ENCODE data around the gene INSL4. TPM values are rescaled to one million over a fixed set of nuclear protein-coding genes. Genes with fewer than 3 reads are reported as not detected.

INSL4 gene
- total and polyA plus RNA-seq, 2 of the 8 experiments (the other 6 are each of a cell fraction or from before 2014, with no cell fraction given), result not detected

- Histone ChIP-seq H4K20me1 (replicated peaks in 1 of 2; ENCODE audit: control insufficient read depth in 1 of 2, insufficient read depth in 2 of 2, low read length in 2 of 2) (no peaks in the 10 kb centered on the region), H2BK15ac (ENCODE audit: low read length) (no peak overlapping the region), H3K4ac (replicated peaks; ENCODE audit: insufficient read length, low read depth, low read length) (no peak overlapping the region), H3K27me3 (replicated peaks in 1 of 4; ENCODE audit: control insufficient read depth in 3 of 4, extremely low read depth in 1 of 4, insufficient read depth in 3 of 4, low read length in 3 of 4) (no peaks in the 10 kb centered on the region), H3K4me2 (ENCODE audit: insufficient read depth in 1 of 2, low read depth in 2 of 2, low read length in 2 of 2) (no peak overlapping the region), H3K79me2 (ENCODE audit: control insufficient read depth in 1 of 2, insufficient read depth in 2 of 2, low read length in 2 of 2) (no peaks in the 10 kb centered on the region), H2BK20ac (ENCODE audit: low read length) (no peak overlapping the region), H2BK120ac (replicated peaks; ENCODE audit: low read depth, low read length) (no peak overlapping the region), H2AFZ (ENCODE audit: low read length) (no peak overlapping the region), H3K9ac (replicated peaks in 1 of 4; ENCODE audit: extremely low read depth in 1 of 4, low read depth in 3 of 4, low read length in 3 of 4) (no peak overlapping the region), H3K4me3 (ENCODE audit: extremely low read depth in 1 of 4, insufficient read depth in 2 of 4, low read depth in 3 of 4, low read length in 4 of 4) (no peak overlapping the region), H3K4me1 (replicated peaks in 1 of 4; ENCODE audit: control insufficient read depth in 3 of 4, insufficient read depth in 4 of 4, low read length in 3 of 4) (no peaks in the 10 kb centered on the region), H3K56ac (replicated peaks; ENCODE audit: insufficient read length, low read depth, low read length) (no peak overlapping the region), H3K14ac (ENCODE audit: insufficient read length) (no peak overlapping the region), H4K5ac (ENCODE audit: insufficient read length, low read depth, low read length) (no peak overlapping the region), H2BK5ac (ENCODE audit: low read depth, low read length) (no peak overlapping the region), H3K18ac (ENCODE audit: extremely low read depth, low read length) (no peak overlapping the region), H3K36me3 (ENCODE audit: control insufficient read depth in 2 of 4, insufficient read depth in 4 of 4, low read length in 3 of 4) (no peaks in the 10 kb centered on the region), H3K79me1 (ENCODE audit: low read depth, low read length) (no peaks in the 10 kb centered on the region), H3K27ac (ENCODE audit: low read depth, low read length) (no peak overlapping the region), H3K23ac (ENCODE audit: insufficient read length) (no peak overlapping the region), H2AK5ac (ENCODE audit: low read depth, low read length) (no peak overlapping the region), H3K23me2 (ENCODE audit: low read depth, low read length) (no peaks in the 10 kb centered on the region), H3K9me3 (ENCODE audit: insufficient read depth in 2 of 2, low read depth in 1 of 2, low read length in 1 of 2) (no peaks in the 10 kb centered on the region), H4K8ac (ENCODE audit: extremely low read depth, insufficient read depth, low read length) (no peak overlapping the region), H2BK12ac (ENCODE audit: low read depth, low read length) (no peak overlapping the region), H4K91ac (replicated peaks; ENCODE audit: insufficient read length, low read length) (no peak overlapping the region)
- POLR2A ChIA-PET (ENCODE audit: partially characterized antibody), result no interaction called here
- DNase-seq (ENCODE audit: low read depth in 1 of 2, low spot score in 2 of 2) (no peak), FAIRE-seq (no peak)
- no peak for TF ChIP-seq USF2 (IDR thresholded peaks at IDR 0.05; ENCODE audit: low read length)
- CTCF ChIA-PET (ENCODE audit: partially characterized antibody), result interaction anchor here (1.3 kb wide), 1 partner anchor 13 kb away, joined by 3 read pairs; no protein-coding TSS in a partner anchor
- WGBS, 2 experiments (ENCODE audit: extremely low coverage in 1 of 2, insufficient coverage in 1 of 2, insufficient read length in 1 of 2, insufficient replicate concordance in 2 of 2, low coverage in 1 of 2, low lambda C conversion rate in 2 of 2, missing lambda C conversion rate in 1 of 2), result 83% methylated on average over 2 of the region's 2 CpGs; no CpG with 5 or more reads in 1 of the 2 experiments
Measured at GRCh38 chr9:5278486-5278885, 47.3 kb downstream of the INSL4 start.

Small RNAs within 50 kb of the gene (small RNA-seq; reads per million reads assigned to genes)
- gene AL133547.1 (ENCODE audit: insufficient read depth), result not detected

Other genes with a start within 250 kb of the INSL4 start
- gene JAK2, start 246.1 kb upstream of the INSL4 start, total RNA-seq (2021; fragmentation: NEBNext Ultra II Directional; extraction: Animal tissue kit (Norgen Biotek cat#: 25700)), result 2.0 and 2.1 TPM in 2 replicates
- 0.50 and 0.55 TPM in 2 replicates for gene JAK2, start 246.1 kb upstream of the INSL4 start, polyA plus RNA-seq (2011; rRNA removed)
- gene INSL6, start 45.8 kb upstream of the INSL4 start, total RNA-seq (2021; fragmentation: NEBNext Ultra II Directional; extraction: Animal tissue kit (Norgen Biotek cat#: 25700)), result not detected in 2 replicates
- not detected in 2 replicates for gene INSL6, start 45.8 kb upstream of the INSL4 start, polyA plus RNA-seq (2011; rRNA removed)
- 4.5 and 4.7 TPM in 2 replicates for gene RLN2, start 73.3 kb downstream of the INSL4 start, total RNA-seq (2021; fragmentation: NEBNext Ultra II Directional; extraction: Animal tissue kit (Norgen Biotek cat#: 25700))
- 2.5 and 6.0 TPM in 2 replicates for gene RLN2, start 73.3 kb downstream of the INSL4 start, polyA plus RNA-seq (2011; rRNA removed)
- gene RLN1, start 108.5 kb downstream of the INSL4 start, total RNA-seq (2021; fragmentation: NEBNext Ultra II Directional; extraction: Animal tissue kit (Norgen Biotek cat#: 25700)), result 0.80 and 1.3 TPM in 2 replicates
- 0.30 and 0.51 TPM in 2 replicates for gene RLN1, start 108.5 kb downstream of the INSL4 start, polyA plus RNA-seq (2011; rRNA removed)
- 11.3 and 15.7 TPM in 2 replicates for gene PLGRKT, start 206.5 kb downstream of the INSL4 start, total RNA-seq (2021; fragmentation: NEBNext Ultra II Directional; extraction: Animal tissue kit (Norgen Biotek cat#: 25700))
- gene PLGRKT, start 206.5 kb downstream of the INSL4 start, polyA plus RNA-seq (2011; rRNA removed), result 2.5 and 5.4 TPM in 2 replicates
- gene CD274, start 219.1 kb downstream of the INSL4 start, total RNA-seq (2021; fragmentation: NEBNext Ultra II Directional; extraction: Animal tissue kit (Norgen Biotek cat#: 25700)), result 0.15 TPM in 1 of 2 replicates, not detected in the other
- 0.08 TPM in 1 of 2 replicates, not detected in the other for gene CD274, start 219.1 kb downstream of the INSL4 start, polyA plus RNA-seq (2011; rRNA removed)